Epithelial cell of prostate (primary cell): ENCODE results near the gene ZNF212.
"Not testable (repeated sequence)": the region's sequence is repeated elsewhere in the genome, so short reads cannot be mapped to it uniquely, and the experiment has no call there.

Experiments used
- DNase-seq: peaks from one replicate; pipeline ENCODE4 v3.0.0-alpha.2; 2011; ENCODE audit warnings: low read depth, low spot score
- H3K27ac ChIP-seq: fragments of 450-650 bp; 2 replicates; pipeline ENCODE4 v1.5.1; 2017; ENCODE audit warnings: mild to moderate bottlenecking

Gene ZNF212

DNA sequence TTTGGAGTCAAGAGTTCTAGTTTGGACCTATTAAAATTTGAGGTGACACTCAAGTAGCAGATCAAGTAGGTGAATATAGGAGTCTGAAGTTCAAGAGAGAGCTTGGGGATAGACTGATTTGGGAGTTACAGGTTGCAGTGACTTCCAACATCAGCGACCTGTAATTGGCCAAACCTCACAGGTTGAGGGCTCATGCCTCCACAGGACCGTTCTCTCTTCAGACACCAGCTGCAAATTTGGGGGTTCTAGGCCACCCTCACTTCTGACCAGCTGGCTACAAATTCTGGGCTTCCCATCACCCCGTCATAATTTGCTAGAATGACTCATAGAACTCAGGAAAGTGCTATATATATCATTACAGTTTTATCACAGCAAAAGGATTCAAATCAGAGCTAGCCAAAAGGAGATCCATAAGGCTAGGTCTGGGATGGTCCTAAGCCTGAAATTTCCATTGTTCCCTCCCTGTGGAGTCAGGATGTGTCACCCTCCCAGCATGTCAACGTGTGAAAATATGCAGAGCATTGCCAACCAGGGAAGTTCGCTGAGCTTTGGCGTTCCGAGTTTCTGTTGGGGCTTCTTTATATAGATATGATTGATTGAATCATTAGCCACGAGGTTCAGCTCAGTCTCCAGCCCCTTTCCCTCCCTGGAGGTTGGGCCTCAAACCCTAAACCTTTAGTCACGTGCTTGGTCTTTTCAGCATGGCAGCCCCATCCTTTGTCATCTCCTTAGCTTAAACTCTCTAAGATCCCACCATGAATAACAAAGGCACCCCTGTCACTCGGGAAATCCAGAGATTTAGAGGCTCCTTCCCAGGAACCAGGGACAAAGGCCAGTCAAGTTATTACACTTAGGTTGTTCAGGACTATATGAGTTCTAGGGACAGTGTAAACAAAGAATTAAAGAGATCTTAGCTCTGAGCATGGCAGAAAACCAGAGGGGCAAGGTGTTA is 20.7 kb upstream of the ZNF212 start:
- DNase-seq = no peak
- peak overlapping the region; percentile 61 for H3K27ac ChIP-seq

DNA sequence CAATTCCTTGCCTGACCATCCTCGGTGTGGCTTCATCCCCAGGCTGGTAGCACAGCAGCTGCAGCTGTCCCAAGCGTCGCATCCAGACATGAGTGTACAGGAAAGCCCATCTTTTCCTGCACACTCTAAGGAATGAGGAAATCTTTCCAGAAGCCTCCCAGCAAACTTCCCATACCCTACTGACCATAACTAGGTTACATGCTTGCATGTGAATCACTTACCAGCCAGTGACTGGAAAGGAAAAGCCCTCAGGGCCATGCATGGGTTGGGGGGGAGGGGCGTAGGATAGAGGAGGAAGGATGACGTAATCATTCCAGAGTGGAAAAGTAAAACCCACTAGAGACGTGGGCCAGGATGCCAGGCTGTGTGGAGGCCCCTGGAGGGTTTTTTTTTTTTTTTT is 18.9 kb upstream of the ZNF212 start:
- H3K27ac ChIP-seq = peak overlapping the region; percentile 61
- no peak for DNase-seq

DNA sequence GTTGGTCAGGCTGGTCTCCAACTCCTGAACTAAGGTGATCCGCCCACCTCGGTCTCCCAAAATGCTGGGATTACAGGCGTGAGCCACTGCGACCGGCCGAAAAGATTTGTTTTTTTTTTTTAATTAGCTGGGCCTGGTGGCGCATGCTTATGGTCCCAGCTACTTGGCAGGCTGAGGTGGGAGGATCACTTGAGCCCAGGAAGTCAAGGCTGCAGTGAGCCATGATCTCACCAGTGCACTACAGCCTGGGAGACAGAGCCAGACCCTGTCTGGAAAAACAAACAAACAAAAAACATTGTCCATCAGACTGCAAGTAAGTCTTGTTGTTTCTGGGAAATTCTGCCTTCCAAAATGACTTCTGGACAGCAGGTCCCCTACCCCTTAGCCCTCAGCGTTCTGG is 16.3 kb upstream of the ZNF212 start:
- DNase-seq = no peak
- H3K27ac ChIP-seq = no peak overlapping the region

DNA sequence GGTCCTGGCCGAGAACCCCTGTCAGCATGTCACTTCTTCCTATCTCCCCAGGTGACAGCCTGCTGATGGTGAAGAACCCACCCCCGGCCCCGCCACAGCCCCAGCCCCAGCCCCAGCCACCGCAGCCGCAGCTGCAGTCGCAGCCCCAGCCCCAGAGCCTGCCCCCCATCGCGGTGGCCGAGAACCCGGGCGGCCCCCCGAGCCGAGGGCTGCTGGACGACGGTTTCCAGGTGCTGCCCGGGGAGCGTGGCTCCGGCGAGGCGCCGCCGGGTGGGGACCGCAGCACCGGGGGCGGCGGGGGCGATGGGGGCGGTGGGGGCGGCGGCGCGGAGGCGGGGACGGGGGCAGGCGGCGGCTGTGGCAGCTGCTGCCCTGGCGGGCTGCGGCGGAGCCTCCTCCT is 15.7 kb upstream of the ZNF212 start:
- DNase-seq = no peak
- no peak overlapping the region for H3K27ac ChIP-seq

DNA sequence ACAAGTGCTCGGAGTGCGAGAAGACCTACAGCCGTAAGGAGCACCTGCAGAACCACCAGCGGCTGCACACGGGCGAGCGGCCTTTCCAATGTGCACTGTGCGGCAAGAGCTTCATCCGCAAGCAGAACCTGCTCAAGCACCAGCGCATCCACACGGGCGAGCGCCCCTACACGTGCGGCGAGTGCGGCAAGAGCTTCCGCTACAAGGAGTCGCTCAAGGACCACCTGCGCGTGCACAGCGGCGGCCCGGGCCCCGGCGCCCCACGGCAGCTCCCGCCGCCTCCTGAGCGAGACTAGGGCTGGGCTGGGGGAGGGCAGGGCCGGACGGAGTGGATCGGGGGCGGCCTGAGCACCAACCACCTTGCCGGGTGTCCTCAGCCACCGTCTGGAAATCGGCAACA is 15.1 kb upstream of the ZNF212 start:
- no peak for DNase-seq
- H3K27ac ChIP-seq = no peak overlapping the region

DNA sequence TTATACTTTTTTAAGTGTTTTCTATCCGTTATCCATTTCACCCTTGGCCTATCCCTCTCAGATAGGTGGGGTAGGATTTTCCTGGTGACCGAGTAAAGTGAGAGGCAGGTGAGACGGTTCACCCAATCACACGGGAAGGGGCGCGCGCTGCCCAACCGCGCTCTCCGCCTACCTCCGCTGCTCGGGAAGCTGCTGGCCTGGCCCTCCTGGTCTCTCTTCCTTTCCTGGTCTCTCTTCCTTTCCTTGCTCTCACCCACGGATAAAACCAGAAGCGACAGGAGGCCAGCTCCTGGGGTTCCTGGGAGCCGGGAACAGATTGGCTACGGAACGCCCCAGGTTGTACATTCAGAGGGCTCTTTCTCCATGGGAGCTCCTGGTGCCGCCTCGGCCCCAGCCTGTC is 14.3 kb upstream of the ZNF212 start:
- no peak for DNase-seq
- no peak overlapping the region for H3K27ac ChIP-seq

DNA sequence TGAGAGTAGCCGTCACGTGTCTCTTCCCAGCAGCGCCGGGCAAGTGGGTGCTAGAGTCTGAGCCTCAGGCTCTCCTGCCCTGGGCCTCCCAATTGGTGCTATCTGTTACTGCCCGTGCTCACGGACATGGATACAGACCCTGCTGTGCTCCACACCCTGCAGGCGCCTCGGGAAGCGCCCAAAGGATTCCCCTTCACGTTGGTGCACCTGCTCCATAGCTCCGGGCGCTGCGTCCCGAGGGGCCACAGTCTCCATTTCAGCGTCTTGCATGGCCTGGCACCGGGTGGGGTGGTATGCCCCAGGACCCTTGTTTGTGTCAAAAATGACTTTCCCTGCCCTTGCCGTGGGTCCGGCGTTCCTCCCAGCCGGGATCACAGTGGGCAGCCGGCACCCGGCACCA is 13.8 kb upstream of the ZNF212 start:
- no peak for DNase-seq
- no peak overlapping the region for H3K27ac ChIP-seq

DNA sequence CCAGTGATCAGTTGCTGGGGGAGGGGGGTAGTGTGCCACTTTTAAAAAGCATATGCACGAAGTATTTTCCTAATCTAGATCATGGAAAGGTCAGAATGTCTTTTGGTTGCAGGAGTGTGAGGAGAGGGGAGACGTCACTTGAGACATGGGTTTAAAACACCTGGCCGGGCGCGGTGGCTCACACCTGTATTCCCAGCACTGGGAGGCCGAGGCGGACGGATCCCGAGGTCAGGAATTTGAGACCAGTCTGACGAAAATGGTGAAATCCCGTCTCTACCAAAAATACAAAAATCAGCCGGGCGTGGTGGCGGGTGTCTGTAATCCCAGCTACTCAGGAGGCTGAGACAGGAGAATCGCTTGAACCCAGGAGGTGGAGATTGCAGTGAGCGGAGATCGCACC is 13.1 kb upstream of the ZNF212 start:
- peak overlapping the region; percentile 58 for H3K27ac ChIP-seq
- not testable (repeated sequence) for DNase-seq

DNA sequence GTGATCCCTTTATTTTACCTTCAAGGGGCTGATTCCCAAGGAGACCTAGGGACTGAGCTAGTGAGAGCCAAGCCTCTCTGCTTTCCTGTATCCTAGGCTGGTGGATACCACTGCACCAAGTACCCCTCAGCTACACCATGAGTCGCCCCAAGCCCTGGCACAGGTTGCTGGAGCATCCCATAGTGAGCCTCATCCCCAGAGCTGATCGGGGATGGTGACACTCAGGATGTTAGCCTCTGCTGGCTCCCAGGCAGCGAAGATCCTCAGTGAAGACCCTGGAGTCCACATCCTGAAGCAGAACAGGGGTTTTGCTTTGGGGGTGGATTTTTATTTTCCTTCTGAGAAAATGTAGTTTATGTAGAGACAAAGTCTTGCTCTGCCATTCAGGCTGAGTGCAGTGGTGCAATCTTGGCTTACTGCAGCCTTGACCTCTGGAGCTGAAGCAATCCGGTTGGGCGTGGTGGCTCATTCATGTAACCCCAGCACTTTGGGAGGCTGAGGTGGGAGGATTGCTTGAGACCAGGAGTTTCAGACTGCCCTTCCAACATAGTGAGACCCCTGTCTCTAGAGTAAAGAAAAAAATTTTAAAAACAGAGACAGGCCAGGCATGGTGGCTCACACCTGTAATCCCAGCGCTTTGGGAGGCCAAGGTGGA is 12.5 kb upstream of the ZNF212 start:
- DNase-seq = no peak
- peak overlapping the region; percentile 58 for H3K27ac ChIP-seq

DNA sequence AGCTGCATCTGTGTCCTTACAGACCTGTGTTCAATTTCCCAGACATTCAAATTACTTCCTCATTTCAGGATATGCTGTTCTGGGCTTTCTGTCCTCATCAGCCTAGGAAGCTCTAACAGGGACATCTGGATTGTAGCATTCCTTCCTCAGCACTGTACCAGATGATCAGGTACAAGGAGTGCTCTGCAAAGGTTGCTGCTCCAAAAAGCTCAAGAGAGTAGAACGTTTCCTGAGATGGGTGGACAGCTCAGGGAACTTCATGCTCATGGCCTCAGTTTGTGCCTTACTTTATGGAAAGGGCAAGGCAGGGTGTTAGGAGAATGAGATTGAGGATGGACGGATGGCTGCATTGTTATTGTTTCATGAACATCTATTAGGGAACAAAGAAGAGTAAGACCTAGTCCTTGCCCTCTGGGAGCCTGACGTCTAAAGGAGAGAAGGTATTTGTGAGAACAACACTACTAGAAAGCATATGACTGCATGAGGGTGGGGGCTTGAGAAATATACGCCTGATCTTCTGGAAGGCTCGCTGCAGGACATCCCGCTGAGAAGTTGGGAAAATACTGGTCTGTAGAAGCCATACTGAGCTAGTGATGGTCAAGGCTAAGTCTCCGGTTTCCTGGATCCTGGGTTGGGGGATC is 10.5 kb upstream of the ZNF212 start:
- DNase-seq = no peak
- peak overlapping the region; percentile 58 for H3K27ac ChIP-seq

DNA sequence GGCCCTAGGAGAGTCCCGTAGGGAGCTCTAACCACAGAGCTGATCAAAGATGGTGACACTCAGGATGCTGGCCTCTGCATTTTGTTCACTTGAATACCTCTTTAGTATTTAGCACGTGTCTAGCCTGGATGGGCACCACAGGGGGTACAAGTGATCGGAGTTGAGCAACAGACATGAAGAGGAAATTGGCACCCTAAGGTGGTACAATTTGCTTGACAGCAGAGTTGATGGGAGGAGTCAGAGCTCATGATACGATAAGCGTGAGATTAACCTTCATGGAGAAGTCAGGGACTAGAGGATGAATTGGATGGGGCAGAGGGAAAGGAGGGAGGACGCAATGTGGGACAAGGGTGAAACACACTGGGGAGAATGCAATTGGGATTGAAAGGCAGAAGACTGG is 9.9 kb upstream of the ZNF212 start:
- no peak overlapping the region for H3K27ac ChIP-seq

DNA sequence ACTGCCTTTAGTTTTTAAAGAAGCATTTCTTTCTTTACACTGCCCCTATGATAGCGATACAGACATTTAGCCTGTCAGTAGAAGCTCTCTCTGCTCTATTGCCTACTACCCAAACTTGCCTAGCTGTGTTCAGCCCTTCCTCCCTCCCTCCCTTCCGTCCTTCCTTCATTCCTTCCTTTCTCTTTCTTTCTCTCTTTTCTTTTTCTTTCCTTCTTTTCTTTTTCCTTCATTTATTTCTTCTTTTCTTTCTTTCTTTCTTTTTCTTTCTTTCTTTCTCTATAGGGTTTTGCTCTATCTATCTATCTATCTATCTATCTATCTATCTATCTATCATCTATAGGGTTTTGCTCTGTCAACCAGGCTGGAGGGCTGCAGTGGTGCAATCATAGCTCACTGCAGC is 7.1 kb upstream of the ZNF212 start:
- no peak for DNase-seq
- H3K27ac ChIP-seq = peak overlapping the region; percentile 100

More for the DNA sequence above, 9.9 kb upstream of the ZNF212 start:
- DNase-seq = no peak

DNA sequence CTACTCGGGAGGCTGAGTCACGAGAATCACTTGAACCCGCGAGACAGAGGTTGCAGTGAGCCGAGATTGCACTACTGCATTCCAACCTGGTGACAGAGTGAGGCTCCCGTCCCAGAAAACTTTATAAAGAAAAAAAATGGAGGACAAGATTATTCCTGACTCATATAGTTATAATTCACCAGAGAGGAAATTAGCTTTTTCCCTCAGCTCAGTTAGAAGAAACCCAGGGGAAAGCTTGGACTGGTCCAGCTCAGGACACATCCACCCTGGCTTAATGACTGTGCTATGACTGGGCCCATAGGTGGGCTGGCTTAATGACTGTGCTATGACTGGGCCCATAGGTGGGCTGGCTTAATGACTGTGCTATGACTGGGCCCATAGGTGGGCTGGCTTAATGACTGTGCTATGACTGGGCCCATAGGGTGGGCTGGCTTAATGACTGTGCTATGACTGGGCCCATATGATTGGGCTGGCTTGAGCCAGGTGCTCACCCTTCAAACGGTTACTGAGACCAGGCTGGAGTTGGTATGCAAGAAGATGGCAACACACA is 5.7 kb upstream of the ZNF212 start:
- peak; percentile 90 for DNase-seq
- H3K27ac ChIP-seq = peak overlapping the region; percentile 100

DNA sequence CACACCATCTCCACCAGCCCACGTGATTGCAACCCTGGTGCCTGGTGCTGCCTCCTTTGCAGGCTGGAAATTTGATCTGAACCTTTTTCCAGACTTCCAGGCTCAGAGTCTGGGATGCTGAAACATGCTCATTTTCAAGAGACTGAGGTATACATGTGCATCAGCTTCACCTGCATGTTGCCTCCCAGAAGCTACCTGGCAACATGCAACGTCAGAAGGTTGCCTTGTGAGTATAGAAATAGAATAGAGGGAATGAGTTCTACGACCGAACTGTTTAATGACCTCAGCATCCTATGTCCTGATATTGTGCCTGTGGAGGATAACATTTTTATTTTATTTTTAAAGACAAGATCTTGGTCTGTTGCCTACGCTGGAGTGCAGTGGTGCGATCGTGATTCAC is 1.9 kb upstream of the ZNF212 start:
- no peak for DNase-seq
- H3K27ac ChIP-seq = peak overlapping the region; percentile 100

DNA sequence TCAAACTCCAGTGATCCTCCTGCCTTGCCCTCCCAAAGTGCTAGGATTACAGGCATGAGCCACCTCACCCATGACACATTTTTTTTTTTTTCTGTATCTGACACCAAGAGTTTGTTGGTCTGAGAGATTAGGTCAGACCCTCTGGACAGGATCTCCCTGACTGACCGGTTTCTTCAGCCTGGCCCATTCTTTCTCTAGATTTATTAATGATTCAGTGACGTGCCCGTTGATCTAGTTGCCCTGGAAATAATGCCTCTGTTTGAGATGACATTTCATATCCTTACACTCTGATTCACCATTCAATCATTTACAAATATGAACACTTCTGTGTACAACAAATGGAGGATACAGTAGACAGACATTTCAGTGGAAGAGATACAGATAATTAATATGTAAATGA is 1.4 kb upstream of the ZNF212 start:
- peak overlapping the region; percentile 100 for H3K27ac ChIP-seq
- DNase-seq = no peak

DNA sequence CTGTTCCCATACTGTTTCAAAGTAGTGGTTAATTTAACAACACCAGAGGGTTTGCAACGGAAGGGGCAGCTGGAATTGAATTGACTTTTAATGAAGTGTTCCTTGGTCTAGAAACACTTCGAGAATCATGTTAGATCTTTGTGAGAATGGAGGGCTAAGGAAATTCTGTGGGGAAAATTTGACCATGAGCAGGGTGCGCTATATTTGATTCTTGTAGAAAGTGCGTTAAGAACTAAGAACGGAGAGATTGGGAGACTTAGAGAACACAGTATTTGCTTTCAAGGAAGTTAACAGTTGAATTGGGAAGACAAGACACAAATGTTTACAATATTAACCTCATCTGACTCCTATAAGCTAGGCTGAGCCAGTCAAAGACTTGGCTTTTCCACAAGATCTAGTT is 1.2 kb downstream of the ZNF212 start:
- peak overlapping the region; percentile 100 for H3K27ac ChIP-seq
- no peak for DNase-seq

DNA sequence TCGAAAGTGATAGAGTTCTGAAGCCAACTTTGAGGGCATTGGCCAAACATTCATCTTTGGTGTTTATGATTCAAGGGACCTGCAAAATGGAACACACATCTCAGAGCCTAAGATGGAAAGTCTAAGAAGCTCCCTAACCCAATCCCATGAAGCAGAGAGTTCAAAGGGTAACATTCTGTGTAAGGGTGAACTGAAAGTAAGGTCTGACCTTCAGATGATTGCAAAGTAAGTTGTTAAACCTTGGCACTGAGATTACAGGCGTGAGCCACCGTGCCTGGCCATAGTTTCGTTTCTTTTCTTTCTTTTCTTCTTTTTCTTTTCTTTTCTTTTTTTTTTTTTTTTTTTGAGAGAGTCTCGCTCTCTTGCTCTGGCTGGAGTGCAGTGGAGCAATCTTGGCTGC is 2.2 kb downstream of the ZNF212 start:
- peak overlapping the region; percentile 60 for H3K27ac ChIP-seq
- DNase-seq = no peak

DNA sequence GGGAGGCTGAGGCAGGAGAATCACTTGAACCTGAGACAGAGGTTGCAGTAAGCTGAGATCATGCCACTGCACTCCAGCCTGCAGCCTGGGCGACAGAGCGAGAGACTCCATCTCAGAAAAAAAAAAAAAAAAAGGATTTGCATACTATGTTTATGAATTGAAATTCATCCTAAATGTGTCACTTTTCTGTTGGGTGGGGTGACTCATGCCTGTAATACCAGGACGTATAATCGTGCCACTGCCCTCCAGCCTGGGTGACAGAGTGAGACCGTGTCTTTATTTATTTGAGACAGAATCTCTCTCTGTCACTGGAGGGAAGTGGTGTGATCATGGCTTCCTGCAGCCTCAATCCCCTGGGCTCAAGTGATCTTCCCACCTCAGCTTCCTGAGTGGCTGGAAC is 5.8 kb downstream of the ZNF212 start:
- no peak for DNase-seq

DNA sequence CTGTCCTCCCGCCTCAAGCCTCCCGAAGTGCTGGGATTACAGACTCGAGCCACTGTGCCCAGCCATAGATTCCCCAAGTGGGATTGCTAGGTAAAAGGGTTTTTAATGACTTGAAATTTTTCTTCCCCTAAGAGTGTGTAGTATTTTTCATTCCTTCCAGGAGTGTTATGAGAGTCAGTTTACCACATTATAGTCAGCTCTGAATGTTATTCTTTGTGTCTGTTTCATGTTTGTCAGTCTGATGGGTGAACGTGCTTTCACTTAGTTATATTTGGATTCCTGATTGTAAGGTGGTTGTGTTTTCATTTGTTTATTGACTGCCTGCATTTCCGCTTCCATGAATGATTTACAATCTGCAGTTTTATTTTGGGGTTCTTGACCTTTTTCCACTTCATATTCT is 6.3 kb downstream of the ZNF212 start:
- peak overlapping the region; percentile 60 for H3K27ac ChIP-seq

More for the DNA sequence above, 5.8 kb downstream of the ZNF212 start:
- peak overlapping the region; percentile 60 for H3K27ac ChIP-seq

DNA sequence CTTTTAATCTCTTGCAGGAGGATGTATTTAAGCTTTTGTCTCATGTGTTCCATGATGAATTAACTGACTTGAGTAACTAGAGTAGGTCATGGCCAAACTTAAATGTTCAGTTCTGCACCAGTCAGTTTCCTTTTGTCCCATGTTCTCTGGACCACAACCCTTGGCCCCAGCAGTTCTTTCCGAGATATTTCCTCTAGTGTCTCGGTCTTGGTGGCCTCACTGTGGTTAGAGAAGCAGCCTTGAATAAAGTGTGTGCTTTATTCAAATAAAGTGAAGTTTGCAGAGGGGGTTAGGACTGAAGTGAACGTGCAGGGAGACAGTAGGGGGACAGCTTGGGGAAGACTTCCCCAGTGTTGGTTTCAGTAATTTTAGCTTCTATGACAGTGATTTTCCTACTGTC is 9.3 kb downstream of the ZNF212 start:
- no peak for DNase-seq
- H3K27ac ChIP-seq = no peak overlapping the region

More for the DNA sequence above, 6.3 kb downstream of the ZNF212 start:
- DNase-seq = no peak

DNA sequence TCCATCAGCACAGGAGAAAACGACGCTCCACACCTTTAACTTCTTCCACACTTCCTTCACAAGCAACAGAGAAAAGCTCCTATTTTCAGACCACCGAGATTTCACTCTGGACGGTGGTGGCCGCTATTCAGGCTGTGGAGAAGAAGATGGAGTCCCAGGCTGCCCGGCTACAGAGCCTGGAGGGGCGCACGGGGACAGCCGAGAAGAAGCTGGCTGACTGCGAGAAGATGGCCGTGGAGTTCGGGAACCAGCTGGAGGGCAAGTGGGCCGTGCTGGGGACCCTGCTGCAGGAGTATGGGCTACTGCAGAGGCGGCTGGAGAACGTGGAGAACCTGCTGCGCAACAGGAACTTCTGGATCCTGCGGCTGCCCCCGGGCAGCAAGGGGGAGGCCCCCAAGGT is 10.7 kb downstream of the ZNF212 start:
- not testable (repeated sequence) for H3K27ac ChIP-seq, DNase-seq
